RWPE2 (cell line): ENCODE results near the gene ADA.
A peak's percentile ranks its signal among the peaks of the same experiment; 100 is the strongest.
"Not testable (repeated sequence)": the region's sequence is repeated elsewhere in the genome, so short reads cannot be mapped to it uniquely, and the experiment has no call there.

Experiments used
- ATAC-seq: fragments of 200-7000 bp; cut with Tn5 transposase; 3 replicates; pipeline ENCODE4 v1.9.1; 2021; ENCODE audit warnings: low read depth
- DNase-seq: peaks from one replicate; pipeline ENCODE4 v3.0.0-alpha.2; 2020; ENCODE audit warnings: low spot score
- H3K27ac ChIP-seq: fragments of 450-650 bp; 2 replicates; pipeline ENCODE4 v1.5.1; 2017; ENCODE audit warnings: mild to moderate bottlenecking; ENCODE audit not compliant: poor library complexity, severe bottlenecking
- H3K27me3 ChIP-seq: fragments of 250-450 bp; sonication (Bioruptor Pico); 2 replicates; pipeline ENCODE4 v1.5.1; 2021; ENCODE audit warnings: mild to moderate bottlenecking, moderate library complexity; ENCODE audit not compliant: insufficient read depth, poor library complexity, severe bottlenecking
- H3K36me3 ChIP-seq: fragments of 250-450 bp; sonication (Bioruptor Pico); 2 replicates; pipeline ENCODE4 v1.5.1; 2020; ENCODE audit warnings: low read depth, mild to moderate bottlenecking, moderate library complexity
- H3K4me1 ChIP-seq: fragments of 250-450 bp; sonication (Bioruptor Pico); 2 replicates; pipeline ENCODE4 v1.5.1; 2021; ENCODE audit warnings: mild to moderate bottlenecking, moderate library complexity; ENCODE audit not compliant: insufficient read depth, poor library complexity, severe bottlenecking
- H3K4me3 ChIP-seq: fragments of 250-450 bp; sonication (Bioruptor Pico); 2 replicates; pipeline ENCODE4 v1.5.1; 2021; ENCODE audit warnings: mild to moderate bottlenecking, moderate library complexity; ENCODE audit not compliant: severe bottlenecking
- H3K9me3 ChIP-seq: fragments of 250-450 bp; sonication (Bioruptor Pico); 2 replicates; pipeline ENCODE4 v1.5.1; 2021; ENCODE audit warnings: mild to moderate bottlenecking, moderate library complexity; ENCODE audit not compliant: severe bottlenecking
- TF ChIP-seq, protein P1 (sequence below): fragments of 450-650 bp; IDR thresholded peaks from one replicate; pipeline ENCODE4 v1.5.1; 2017; ENCODE audit warnings: mild to moderate bottlenecking, moderate library complexity; ENCODE audit not compliant: poor library complexity, severe bottlenecking

The ADA gene

DNA sequence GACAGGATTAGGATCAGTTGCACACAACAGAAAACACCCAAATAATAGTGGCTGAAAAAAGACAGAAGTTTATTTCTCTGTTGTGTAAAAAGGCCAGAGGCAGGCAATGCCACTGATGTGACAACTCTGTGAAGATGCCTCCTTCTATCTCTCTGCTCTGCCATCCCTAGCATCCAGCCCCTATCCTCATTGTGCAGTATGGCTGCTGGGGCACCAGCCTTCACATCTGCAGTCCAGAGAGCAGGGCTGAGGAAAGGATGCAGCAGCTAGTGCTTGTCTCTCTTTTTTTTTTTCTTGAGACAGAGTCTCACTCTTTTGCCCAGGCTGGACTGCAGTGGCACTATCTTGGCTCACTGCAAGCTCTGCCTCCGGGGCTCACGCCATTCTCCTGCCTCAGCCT is 6.4 kb upstream of the ADA start:
- Histone ChIP-seq H3K27me3 (no peaks in the 10 kb centered on the region), H3K4me1 (no peaks in the 10 kb centered on the region), H3K36me3 (no peaks in the 10 kb centered on the region), H3K27ac (no peak overlapping the region), H3K4me3 (no peak overlapping the region), H3K9me3 (no peaks in the 10 kb centered on the region)
- DNase-seq (no peak), ATAC-seq (no peak)
- TF ChIP-seq, protein P1, sequence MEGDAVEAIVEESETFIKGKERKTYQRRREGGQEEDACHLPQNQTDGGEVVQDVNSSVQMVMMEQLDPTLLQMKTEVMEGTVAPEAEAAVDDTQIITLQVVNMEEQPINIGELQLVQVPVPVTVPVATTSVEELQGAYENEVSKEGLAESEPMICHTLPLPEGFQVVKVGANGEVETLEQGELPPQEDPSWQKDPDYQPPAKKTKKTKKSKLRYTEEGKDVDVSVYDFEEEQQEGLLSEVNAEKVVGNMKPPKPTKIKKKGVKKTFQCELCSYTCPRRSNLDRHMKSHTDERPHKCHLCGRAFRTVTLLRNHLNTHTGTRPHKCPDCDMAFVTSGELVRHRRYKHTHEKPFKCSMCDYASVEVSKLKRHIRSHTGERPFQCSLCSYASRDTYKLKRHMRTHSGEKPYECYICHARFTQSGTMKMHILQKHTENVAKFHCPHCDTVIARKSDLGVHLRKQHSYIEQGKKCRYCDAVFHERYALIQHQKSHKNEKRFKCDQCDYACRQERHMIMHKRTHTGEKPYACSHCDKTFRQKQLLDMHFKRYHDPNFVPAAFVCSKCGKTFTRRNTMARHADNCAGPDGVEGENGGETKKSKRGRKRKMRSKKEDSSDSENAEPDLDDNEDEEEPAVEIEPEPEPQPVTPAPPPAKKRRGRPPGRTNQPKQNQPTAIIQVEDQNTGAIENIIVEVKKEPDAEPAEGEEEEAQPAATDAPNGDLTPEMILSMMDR = no peak

DNA sequence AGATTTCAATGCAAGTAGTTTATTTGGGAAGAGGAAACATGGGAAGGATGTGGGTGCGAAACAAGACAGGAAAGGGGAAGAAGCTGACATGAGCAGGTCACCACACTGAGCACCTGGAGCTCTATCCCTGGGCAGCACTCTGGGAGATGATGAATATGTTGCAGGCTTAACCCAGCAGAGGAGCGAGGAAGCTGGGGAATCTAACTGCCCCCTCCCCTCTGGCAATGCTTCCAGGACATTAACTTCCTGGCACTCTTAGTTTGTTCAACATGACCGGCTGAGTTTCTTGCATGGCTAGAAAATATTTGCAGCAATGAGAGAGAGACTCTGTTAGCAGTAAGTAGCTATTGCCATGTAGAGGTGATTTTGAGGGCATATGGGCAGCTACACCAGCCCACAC is 4.9 kb upstream of the ADA start:
- Histone ChIP-seq H3K27ac (no peak overlapping the region), H3K9me3 (no peaks in the 10 kb centered on the region), H3K27me3 (no peaks in the 10 kb centered on the region), H3K36me3 (no peaks in the 10 kb centered on the region), H3K4me1 (no peaks in the 10 kb centered on the region), H3K4me3 (no peak overlapping the region)
- DNase-seq (no peak), ATAC-seq (no peak)
- TF ChIP-seq, protein P1 = no peak

DNA sequence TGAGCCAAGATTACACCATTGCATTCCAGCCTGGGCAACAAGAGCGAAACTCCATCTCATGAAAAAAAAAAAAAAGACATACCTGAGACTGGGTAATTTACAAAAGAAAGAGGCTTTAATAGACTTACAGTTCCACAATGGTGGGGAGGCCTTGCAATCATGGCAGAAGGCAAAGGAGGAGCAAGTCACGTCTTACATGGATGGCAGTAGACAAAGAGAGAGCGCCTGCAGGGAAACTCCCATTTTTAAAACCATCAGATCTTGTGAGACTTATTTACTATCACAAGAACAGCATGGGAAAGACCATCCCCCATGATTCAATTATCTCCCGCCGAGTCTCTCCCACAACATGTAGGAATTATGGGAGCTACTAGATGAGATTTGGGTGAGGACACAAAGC is 2.7 kb upstream of the ADA start:
- not testable (repeated sequence) for H3K4me3 ChIP-seq, H3K9me3 ChIP-seq, H3K36me3 ChIP-seq, H3K27ac ChIP-seq, ATAC-seq, DNase-seq, H3K27me3 ChIP-seq, H3K4me1 ChIP-seq

DNA sequence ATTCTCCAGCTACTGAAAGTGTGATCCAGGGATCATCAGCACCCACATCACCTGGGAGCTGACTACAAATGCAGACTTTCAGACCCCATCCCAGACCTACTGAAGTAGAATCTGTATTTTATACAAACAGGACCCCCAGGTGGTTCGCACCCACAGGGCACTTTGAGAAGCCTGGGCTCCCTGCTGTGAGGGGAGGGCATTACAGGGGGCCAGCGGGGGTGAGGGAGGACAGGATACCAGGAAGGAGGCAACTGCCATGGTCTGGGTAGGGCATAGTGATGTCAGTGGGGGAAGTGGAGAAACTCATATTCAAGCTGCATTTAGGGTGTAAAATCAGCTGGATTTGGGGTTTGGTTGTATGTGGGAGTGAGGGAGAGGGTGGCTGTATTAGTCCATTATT is 2.0 kb upstream of the ADA start:
- Histone ChIP-seq H3K27ac (no peak overlapping the region), H3K27me3 (no peaks in the 10 kb centered on the region), H3K9me3 (no peaks in the 10 kb centered on the region), H3K36me3 (no peaks in the 10 kb centered on the region), H3K4me1 (no peaks in the 10 kb centered on the region), H3K4me3 (no peak overlapping the region)
- no peak for DNase-seq
- ATAC-seq = no peak
- TF ChIP-seq, protein P1 = no peak

DNA sequence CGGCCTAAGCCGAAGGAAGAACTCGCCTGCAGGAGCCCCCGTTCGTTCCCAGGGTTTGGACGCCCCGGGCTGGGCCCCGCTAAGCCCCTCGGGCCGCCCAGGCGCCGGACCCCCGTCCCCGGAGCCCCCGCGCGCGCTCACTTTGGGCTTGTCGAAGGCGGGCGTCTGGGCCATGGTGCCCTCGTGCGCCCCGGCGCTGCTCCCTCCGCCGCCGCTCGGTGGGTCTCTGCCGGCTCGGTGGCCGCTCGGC is 140 bp downstream of the ADA start:
- Histone ChIP-seq H3K9me3 (no peaks in the 10 kb centered on the region), H3K27ac (peak overlapping the region; percentile 40), H3K4me3 (peak overlapping the region; percentile 64), H3K4me1 (peaks cover 6% of the 10 kb centered on the region), H3K27me3 (no peaks in the 10 kb centered on the region), H3K36me3 (no peaks in the 10 kb centered on the region)
- ATAC-seq (no peak; the same call in 2 of the 3 replicates), DNase-seq (peak; percentile 80)
- TF ChIP-seq, protein P1 = no peak
